Mesenchymal stem cell (in vitro differentiated cells and primary cell): ENCODE results near the gene CR1.

Experiments
- DNase-seq: peaks from one replicate; pipeline ENCODE4 v3.0.0-alpha.2; 2013
- H2AFZ ChIP-seq: one replicate; pipeline ENCODE4 v1.6.1; 2013; ENCODE audit warnings: low read depth, mild to moderate bottlenecking, control low read depth, inconsistent platforms, low read length, moderate library complexity
- H2AK5ac ChIP-seq: 2 replicates; pipeline ENCODE4 v1.6.1; 2013; ENCODE audit warnings: low read length, moderate library complexity, mild to moderate bottlenecking, inconsistent platforms; ENCODE audit not compliant: severe bottlenecking
- H2BK120ac ChIP-seq: one replicate; pipeline ENCODE4 v1.6.1; 2013; ENCODE audit warnings: low read depth, mild to moderate bottlenecking, inconsistent platforms, low read length, moderate library complexity
- H2BK12ac ChIP-seq, 2 experiments: one replicate each; pipeline ENCODE4 v1.6.1; 2013; ENCODE audit warnings: inconsistent platforms in 2 of 2, low read length in 2 of 2, mild to moderate bottlenecking in 2 of 2, moderate library complexity in 2 of 2, control low read depth in 1 of 2
- H2BK15ac ChIP-seq: one replicate; pipeline ENCODE4 v1.6.1; 2013; ENCODE audit warnings: mild to moderate bottlenecking, low read depth, inconsistent platforms; ENCODE audit not compliant: poor library complexity, severe bottlenecking
- H2BK5ac ChIP-seq: 2 replicates; pipeline ENCODE4 v1.6.1; 2013; ENCODE audit warnings: low read depth, mild to moderate bottlenecking, low read length, control low read depth, inconsistent platforms; ENCODE audit not compliant: poor library complexity, severe bottlenecking
- H3K14ac ChIP-seq, 2 experiments: one replicate each; pipeline ENCODE4 v1.6.1; 2013; ENCODE audit warnings: inconsistent platforms in 2 of 2, low read length in 2 of 2, control low read depth in 1 of 2, mild to moderate bottlenecking in 1 of 2, moderate library complexity in 1 of 2
- H3K18ac ChIP-seq, 2 experiments: one replicate each; pipeline ENCODE4 v1.6.1; 2013; ENCODE audit warnings: inconsistent platforms in 2 of 2, low read length in 2 of 2, control low read depth in 1 of 2, low read depth in 1 of 2, mild to moderate bottlenecking in 1 of 2
- H3K23ac ChIP-seq, 2 experiments: one replicate each; pipeline ENCODE4 v1.6.1; 2013; ENCODE audit warnings: inconsistent platforms in 2 of 2, low read length in 2 of 2, mild to moderate bottlenecking in 2 of 2, moderate library complexity in 2 of 2, control low read depth in 1 of 2
- H3K27ac ChIP-seq: 2 replicates; pipeline ENCODE4 v1.5.1; 2013; ENCODE audit warnings: mild to moderate bottlenecking, moderate library complexity, low read length, control low read depth, inconsistent platforms; ENCODE audit not compliant: poor library complexity, severe bottlenecking
- H3K27me3 ChIP-seq, 2 experiments: 2 replicates each; pipeline versions ENCODE4 v1.6.1 to v1.7.0; 2013; ENCODE audit warnings: low read length in 2 of 2, mild to moderate bottlenecking in 2 of 2, moderate library complexity in 2 of 2, control low read depth in 1 of 2, inconsistent platforms in 1 of 2; ENCODE audit not compliant: control insufficient read depth in 1 of 2, insufficient read depth in 1 of 2
- H3K36me3 ChIP-seq, 2 experiments: 2 replicates each; pipeline versions ENCODE4 v1.6.1 to v1.7.0; 2013; ENCODE audit warnings: low read length in 2 of 2, control low read depth in 1 of 2, inconsistent platforms in 1 of 2, low read depth in 1 of 2, mild to moderate bottlenecking in 1 of 2; ENCODE audit not compliant: insufficient read depth in 2 of 2, control insufficient read depth in 1 of 2
- H3K4ac ChIP-seq, 2 experiments: one replicate each; pipeline ENCODE4 v1.6.1; 2013; ENCODE audit warnings: inconsistent platforms in 2 of 2, low read length in 2 of 2, mild to moderate bottlenecking in 2 of 2, moderate library complexity in 2 of 2, control low read depth in 1 of 2, low read depth in 1 of 2
- H3K4me1 ChIP-seq: 2 replicates; pipeline ENCODE4 v1.6.1; 2013; ENCODE audit warnings: low read depth, low read length, control low read depth; ENCODE audit not compliant: control insufficient read depth, insufficient read depth
- H3K4me2 ChIP-seq: 2 replicates; pipeline ENCODE4 v1.6.1; 2013; ENCODE audit warnings: low read length, mild to moderate bottlenecking, inconsistent platforms; ENCODE audit not compliant: poor library complexity, severe bottlenecking
- H3K4me3 ChIP-seq, 2 experiments: 2 replicates each; pipeline versions ENCODE4 v1.5.1 to v1.7.0; 2013; ENCODE audit warnings: low read length in 2 of 2, mild to moderate bottlenecking in 2 of 2, control low read depth in 1 of 2, low read depth in 1 of 2; ENCODE audit not compliant: insufficient read depth in 1 of 2
- H3K79me1 ChIP-seq: replicated peaks from 2 replicates; pipeline ENCODE4 v1.6.1; 2013; ENCODE audit warnings: mild to moderate bottlenecking, control low read depth, low read length, inconsistent platforms; ENCODE audit not compliant: poor library complexity, severe bottlenecking
- H3K9ac ChIP-seq: 2 replicates; pipeline ENCODE4 v1.7.0; 2013; ENCODE audit warnings: mild to moderate bottlenecking, low read length, moderate library complexity
- H3K9me3 ChIP-seq: 2 replicates; pipeline ENCODE4 v1.7.0; 2013; ENCODE audit warnings: mild to moderate bottlenecking, low read length; ENCODE audit not compliant: control insufficient read depth
- H4K8ac ChIP-seq: one replicate; pipeline ENCODE4 v1.6.1; 2013; ENCODE audit warnings: inconsistent platforms, mild to moderate bottlenecking, low read length, moderate library complexity
- H4K91ac ChIP-seq: one replicate; pipeline ENCODE4 v1.6.1; 2013; ENCODE audit warnings: mild to moderate bottlenecking, low read length, inconsistent platforms
- WGBS: methylation state at CpG from one replicate; pipeline ENCODE4 v1.1.7; 2013; ENCODE audit warnings: mixed read lengths; 5-methylcytosine and 5-hydroxymethylcytosine counted together

The CR1 gene

GRCh38 chr1:207500306-207500705 is 4.3 kb downstream of the CR1 start:
- Histone ChIP-seq H4K91ac (no peak overlapping the region), H3K4ac (no peak overlapping the region), H3K27me3 (peaks cover 46 to 80% of the 10 kb centered on the region in 2 experiments), H3K18ac (no peak overlapping the region), H3K27ac (no peak overlapping the region), H3K36me3 (no peaks in the 10 kb centered on the region), H4K8ac (no peak overlapping the region), H2AK5ac (no peak overlapping the region), H3K4me2 (no peak overlapping the region), H3K4me3 (no peak overlapping the region), H2BK15ac (no peak overlapping the region), H3K79me1 (no peaks in the 10 kb centered on the region), H3K23ac (no peak overlapping the region), H2BK12ac (no peak overlapping the region), H2BK120ac (no peak overlapping the region), H2AFZ (no peak overlapping the region), H3K9me3 (no peaks in the 10 kb centered on the region), H3K14ac (no peak overlapping the region), H3K4me1 (peaks cover 8% of the 10 kb centered on the region), H2BK5ac (no peak overlapping the region), H3K9ac (no peak overlapping the region)
- no peak for DNase-seq
- 60% methylated on average over 2 of the region's 3 CpGs for WGBS

GRCh38 chr1:207501071-207501470 is 5.1 kb downstream of the CR1 start:
- H3K36me3 ChIP-seq: no peaks in the 10 kb centered on the region
- no peak overlapping the region for H3K27ac ChIP-seq
- H3K27me3 ChIP-seq: peaks cover 39 to 72% of the 10 kb centered on the region in 2 experiments
- H3K23ac ChIP-seq: no peak overlapping the region
- no peak overlapping the region for H3K9ac ChIP-seq
- no peak overlapping the region for H3K14ac ChIP-seq
- H2BK5ac ChIP-seq: no peak overlapping the region
- 74% methylated on average over 2 of the region's 5 CpGs for WGBS
- no peak overlapping the region for H2BK15ac ChIP-seq
- no peak overlapping the region for H3K18ac ChIP-seq
- H3K4ac ChIP-seq: no peak overlapping the region
- H4K91ac ChIP-seq: no peak overlapping the region
- no peak overlapping the region for H4K8ac ChIP-seq
- H3K4me2 ChIP-seq: no peak overlapping the region
- H3K9me3 ChIP-seq: no peaks in the 10 kb centered on the region
- H2BK12ac ChIP-seq: no peak overlapping the region
- H2AK5ac ChIP-seq: no peak overlapping the region
- peaks cover 5% of the 10 kb centered on the region for H3K4me1 ChIP-seq
- DNase-seq: no peak
- H3K4me3 ChIP-seq: no peak overlapping the region
- no peak overlapping the region for H2AFZ ChIP-seq
- H2BK120ac ChIP-seq: no peak overlapping the region
- H3K79me1 ChIP-seq: no peaks in the 10 kb centered on the region

GRCh38 chr1:207502726-207503125 is 6.8 kb downstream of the CR1 start:
- H4K91ac ChIP-seq: no peak overlapping the region
- no peak overlapping the region for H3K14ac ChIP-seq
- H2BK15ac ChIP-seq: no peak overlapping the region
- H2AK5ac ChIP-seq: no peak overlapping the region
- no peak overlapping the region for H2BK5ac ChIP-seq
- no peak overlapping the region for H3K9ac ChIP-seq
- H3K36me3 ChIP-seq: no peaks in the 10 kb centered on the region
- no peak overlapping the region for H4K8ac ChIP-seq
- H3K4me3 ChIP-seq: no peak overlapping the region
- H2AFZ ChIP-seq: no peak overlapping the region
- H3K9me3 ChIP-seq: no peaks in the 10 kb centered on the region
- H3K27ac ChIP-seq: no peak overlapping the region
- no peak overlapping the region for H3K23ac ChIP-seq
- no peak overlapping the region for H2BK120ac ChIP-seq
- no peak overlapping the region for H3K4ac ChIP-seq
- no peaks in the 10 kb centered on the region for H3K4me1 ChIP-seq
- no peak overlapping the region for H3K4me2 ChIP-seq
- H3K27me3 ChIP-seq: peaks cover 25 to 68% of the 10 kb centered on the region in 2 experiments
- no peak overlapping the region for H3K18ac ChIP-seq
- no peak for DNase-seq
- H3K79me1 ChIP-seq: no peaks in the 10 kb centered on the region
- 65% methylated on average over 5 of the region's 7 CpGs for WGBS
- no peak overlapping the region for H2BK12ac ChIP-seq

- no peak overlapping the region for H4K91ac ChIP-seq
These were observed 8.0 kb downstream of the CR1 start for GRCh38 chr1:207503950-207504349.

More at GRCh38 chr1:207503950-207504349, 8.0 kb downstream of the CR1 start:
- no peak overlapping the region for H2BK12ac ChIP-seq
- H3K14ac ChIP-seq: no peak overlapping the region
- H3K9ac ChIP-seq: no peak overlapping the region
- no peaks in the 10 kb centered on the region for H3K36me3 ChIP-seq
- no peak overlapping the region for H3K27ac ChIP-seq
- H3K9me3 ChIP-seq: no peaks in the 10 kb centered on the region
- peaks cover 20 to 59% of the 10 kb centered on the region in 2 experiments for H3K27me3 ChIP-seq
- DNase-seq: no peak
- H4K8ac ChIP-seq: no peak overlapping the region
- no peaks in the 10 kb centered on the region for H3K4me1 ChIP-seq
- H3K4ac ChIP-seq: no peak overlapping the region
- no peak overlapping the region for H3K23ac ChIP-seq
- no peak overlapping the region for H2AK5ac ChIP-seq
- no peak overlapping the region for H3K18ac ChIP-seq
- no peak overlapping the region for H2AFZ ChIP-seq
- H2BK5ac ChIP-seq: no peak overlapping the region
- no peak overlapping the region for H2BK120ac ChIP-seq
- H2BK15ac ChIP-seq: no peak overlapping the region
- WGBS: 91% methylated on average over 2 of the region's 3 CpGs
- H3K79me1 ChIP-seq: no peaks in the 10 kb centered on the region
- no peak overlapping the region for H3K4me3 ChIP-seq
- no peak overlapping the region for H3K4me2 ChIP-seq
